ENCODE results near the gene PHF13.

PHF13 gene

GRCh38 chr1:6602669-6603237 is 10.8 kb upstream of the PHF13 start, which contains the start of gene KLHL21:
Gene KLHL21 (minus strand): TSS chr1:6602869. CDS start chr1:6602817, 52 bp downstream.
- peak; percentile 76 for DNase-seq

DNA sequence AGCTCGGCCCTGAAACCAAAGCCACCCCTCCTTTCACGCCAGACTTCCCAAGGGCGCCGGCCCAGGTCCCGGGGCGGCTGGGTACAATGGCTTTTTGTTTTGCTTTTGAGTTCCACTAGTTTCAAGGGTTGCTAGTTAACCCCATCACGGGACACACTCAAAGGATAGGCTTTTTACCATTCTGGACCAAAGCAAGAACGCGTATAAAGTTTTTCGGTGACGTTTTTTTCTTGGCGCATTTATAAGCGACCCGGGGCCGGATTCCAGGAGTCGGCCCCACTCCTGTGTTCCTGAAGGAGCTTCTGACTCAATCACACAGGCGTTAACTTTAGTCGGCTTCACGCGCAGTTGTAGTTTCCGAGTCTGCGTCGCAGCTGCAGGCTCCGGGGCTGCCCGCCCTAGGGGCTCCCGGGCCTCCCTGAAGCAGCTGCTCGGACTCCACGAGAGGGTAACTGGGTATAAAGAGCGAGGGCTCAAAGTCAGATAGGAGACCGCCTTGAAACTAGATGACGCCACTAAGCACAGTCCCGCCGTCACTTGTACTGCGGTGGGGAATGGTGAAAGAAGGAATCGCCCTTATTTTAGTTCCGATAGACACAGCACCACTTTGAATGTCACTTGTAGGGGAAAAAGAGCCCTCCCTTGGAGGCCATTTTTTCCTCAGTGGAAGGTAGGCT is 10.2 kb upstream of the PHF13 start:
- peak; percentile 61 for DNase-seq

DNA sequence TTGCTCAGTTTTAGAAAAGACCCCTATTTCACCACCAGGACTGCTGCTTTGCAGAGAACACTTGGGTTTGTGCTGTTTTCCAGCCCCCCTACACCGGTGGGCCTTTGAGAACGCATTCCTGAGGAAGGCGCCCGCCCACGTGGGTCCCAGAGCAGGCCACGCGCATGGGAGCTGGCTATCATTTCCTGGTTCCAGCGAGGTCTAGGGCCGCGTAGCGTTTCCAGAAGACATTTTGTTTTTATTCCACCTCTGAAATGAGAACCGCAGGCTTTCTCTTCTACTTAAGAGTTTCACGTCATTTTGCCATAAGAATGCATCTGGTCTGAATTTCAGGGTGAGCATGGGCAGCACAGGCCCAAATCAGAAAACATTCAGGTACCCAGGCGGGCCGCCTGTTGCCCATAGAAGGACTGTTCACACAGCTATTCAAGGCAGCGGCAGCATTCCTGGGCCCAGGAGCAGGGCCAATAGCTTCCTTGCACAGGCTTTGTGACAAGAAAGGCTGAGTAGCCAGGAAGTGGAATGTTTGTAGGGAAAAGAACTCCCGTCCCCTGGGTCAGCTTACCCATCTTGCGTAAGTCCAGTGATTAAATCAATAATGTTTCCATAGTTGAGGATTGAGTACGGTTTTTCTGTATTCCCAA is 9.5 kb upstream of the PHF13 start:
- no peak for DNase-seq

- no peak for DNase-seq
These were observed 730 bp upstream of the PHF13 start for GRCh38 chr1:6612641-6613360.

DNA sequence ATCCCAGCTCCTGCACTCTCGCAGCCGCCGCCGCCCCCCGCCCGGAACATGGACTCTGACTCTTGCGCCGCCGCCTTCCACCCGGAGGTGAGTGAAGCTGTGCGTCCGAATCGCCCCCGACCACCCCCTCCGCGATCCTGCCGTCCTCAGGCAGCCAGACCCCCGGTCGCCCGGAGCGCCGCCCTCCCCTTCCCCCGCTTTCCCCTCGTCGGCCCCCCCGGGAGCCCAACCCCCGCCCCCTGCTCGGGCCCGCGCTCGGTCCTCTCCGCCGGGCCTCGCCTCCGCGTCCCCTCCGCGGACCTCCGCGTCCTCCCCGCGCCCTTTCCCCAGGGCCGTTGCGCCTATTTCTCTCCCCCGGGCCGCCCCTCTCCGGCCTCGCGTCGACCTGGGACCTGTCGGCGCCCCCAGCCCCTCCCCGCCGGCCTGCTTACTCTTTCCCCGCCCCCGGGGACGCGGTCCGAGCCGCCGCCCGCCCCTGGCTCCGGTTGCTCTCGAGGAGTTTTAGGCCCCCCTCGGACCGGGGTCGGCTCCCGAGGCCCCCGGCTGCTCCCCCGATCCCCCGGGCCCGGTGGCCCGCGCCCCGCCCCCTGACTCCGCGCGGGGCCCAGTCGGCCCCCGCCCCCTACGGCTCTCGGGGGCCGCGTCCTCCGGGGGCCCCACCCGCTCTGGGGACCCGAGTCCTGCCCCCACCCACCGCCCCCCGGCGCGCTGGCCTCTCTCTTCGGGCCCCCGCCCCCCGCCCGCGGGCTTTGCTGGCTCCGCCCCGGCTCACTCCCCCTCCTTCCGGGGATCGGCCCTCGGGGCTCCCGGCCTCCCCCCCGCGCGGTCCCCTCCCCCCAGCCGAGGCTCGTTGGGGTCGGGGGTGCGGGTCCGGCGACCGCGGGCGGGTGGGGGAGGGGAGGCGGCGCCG is 743 bp downstream of the PHF13 start:
- DNase-seq = no peak

DNA sequence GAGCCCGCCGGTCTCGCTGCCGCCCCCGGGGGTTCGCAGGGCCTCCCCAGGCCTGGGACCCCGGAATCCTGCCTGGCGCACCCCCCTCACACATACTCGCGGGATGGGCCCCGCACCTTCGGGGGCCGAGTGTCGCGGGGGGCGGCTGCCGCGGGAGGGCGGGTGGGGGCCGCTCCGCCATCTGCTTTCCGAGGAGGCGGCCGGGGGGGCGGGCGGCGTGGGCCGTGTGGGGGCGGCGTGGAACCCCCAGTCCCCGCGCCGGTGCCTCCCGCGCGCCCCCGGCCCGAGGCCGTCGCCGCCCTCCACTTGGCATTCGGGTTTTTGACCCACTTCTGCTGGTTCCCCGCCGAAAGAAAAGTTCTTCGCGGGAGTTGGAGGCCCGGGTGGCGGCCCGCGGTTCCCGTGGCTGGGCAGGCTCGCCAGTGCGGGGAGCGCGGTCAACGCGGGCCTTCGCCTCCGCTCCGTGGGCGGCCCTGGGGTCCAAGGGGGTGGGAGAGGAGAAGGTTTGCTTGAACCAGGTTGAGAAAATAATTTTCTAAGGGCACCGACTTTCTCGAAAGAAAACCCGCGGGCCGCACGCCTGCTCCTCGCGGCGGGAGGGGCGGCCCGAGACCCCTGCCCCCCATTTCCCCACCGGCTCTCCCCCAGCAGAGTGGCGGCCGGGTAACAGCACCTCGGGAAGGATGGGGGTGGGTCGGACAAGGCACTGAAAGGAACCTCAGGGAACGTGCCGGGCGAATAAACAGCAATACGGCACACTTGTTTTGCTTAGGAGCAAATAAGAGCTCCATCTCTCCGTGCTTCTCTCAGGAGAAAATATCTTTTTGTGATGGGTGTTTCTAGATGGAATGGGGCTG is 1.6 kb downstream of the PHF13 start:
- DNase-seq = no peak

- no peak for DNase-seq
These were observed 5.5 kb downstream of the PHF13 start for GRCh38 chr1:6619045-6619444.

DNA sequence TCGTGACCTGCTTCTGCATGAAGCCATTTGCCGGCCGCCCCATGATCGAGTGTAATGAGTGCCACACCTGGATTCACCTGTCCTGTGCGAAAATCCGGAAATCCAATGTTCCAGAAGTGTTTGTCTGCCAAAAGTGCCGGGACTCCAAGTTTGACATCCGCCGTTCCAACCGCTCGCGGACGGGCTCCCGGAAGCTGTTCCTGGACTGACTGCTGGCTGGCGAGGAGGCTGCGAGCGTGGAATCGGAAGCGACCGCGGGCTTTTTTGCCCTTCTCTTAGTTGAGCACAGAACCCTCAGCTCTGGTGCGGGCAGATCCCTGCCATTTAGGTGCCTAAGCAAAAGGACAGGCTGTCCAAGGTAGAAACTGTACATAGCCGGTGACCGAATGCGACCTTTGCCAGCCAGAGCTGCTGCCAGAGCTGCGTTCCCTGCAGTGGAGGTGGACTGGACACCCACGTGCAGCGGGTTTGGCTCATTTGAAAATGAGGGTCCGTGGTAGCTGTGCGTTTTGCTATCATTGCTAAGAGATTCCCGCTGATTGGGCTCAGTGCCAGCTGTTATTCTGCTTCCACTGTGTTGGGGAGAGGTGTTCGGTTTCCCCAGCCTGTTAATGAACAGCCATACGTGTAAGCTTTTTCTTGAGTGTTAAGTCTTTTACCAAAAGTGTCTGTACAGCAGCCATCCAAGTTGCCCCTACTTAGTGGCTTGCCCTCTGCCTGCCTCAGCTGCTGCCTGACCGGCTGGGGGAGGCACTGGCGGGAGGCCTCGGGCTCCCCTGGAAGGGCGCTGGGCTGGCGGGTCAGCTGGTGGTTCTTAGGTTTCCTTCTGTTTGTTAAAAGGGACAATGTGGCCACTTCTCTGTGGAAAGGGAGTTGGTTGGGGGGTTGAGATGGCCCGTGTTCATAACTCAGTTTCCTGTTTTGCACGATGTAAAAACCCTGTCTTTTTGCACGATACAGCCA is 8.2 kb downstream of the PHF13 start:
- no peak for DNase-seq

DNA sequence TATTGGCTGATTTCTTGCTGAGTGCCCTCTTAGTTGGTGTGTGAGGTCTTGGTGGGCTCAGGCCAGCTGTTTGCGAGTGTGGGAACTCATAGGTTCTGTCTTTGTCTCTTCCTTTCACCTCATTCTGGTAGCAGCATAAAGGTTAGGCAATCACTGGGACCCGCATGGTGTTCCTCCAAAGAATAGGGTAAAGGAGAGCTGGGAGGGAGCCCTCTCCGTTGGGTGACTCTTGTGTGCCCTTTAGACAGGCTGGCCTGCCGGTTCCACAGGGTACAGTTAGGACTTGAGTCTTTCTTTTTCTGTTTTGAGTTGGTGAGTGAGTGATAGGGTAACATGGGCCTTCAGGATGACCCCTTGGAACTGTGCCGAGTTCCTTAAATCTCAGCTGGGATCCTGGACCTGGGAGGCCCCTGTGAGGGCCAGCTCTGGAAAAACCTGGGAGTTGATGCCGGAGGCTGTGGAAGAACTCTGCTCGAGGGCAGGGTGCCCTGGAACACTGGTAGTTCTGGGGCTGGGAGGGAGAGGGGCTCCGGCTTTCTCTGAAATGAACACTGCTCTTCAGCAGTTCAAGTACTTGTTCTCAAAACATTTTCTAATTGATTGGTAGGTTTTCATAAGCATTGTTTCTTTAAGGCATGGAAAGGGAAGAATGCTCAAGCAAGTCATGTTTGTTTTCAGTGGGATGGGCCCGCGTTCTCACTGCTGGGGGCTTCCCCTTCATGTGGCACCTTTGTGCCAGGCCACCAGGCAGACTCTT is 9.0 kb downstream of the PHF13 start:
- no peak for DNase-seq

- no peak for DNase-seq
These were observed 9.9 kb downstream of the PHF13 start for GRCh38 chr1:6623269-6623965.

DNA sequence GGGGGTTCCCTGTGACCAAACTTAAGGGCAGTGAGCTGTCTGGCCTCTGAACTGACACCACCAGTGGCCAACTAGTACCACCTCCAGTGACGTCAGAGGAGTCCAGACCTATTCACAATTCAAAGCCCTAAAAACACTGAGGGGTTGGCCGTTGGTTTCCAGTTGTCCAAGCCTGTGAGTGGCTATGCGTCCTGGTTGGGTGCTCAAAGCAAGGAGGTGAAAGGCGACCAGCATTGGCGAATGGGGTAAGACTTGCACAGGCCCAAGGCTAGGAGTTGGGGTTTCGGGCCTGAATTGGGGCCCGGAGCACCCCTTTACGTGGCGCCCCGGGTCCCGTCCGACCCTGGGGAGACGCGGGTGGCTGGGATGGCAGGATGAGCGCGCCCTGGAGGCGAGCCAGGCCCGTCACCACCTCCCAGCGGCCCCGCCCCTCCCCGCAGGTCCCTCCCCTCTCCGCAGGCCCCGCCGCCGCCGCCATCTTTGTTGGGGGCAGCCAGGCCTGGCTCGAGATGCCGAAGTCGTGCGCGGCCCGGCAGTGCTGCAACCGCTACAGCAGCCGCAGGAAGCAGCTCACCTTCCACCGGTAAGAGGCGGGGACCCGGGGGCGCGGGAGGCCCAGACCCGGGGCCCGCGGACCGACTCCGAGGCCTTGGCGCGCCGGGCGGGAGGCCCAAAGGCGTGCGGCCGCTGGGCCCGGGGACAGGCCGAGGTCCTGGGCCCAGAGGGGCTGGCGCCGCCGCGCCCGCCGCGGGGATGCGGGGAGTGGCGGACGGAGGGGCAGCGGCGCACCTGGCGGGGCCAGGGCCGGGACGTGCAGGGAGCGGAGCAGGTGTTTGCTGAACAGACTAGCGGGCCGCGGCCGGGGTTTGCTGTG is 11.4 kb downstream of the PHF13 start, which contains the start of gene THAP3:
Gene THAP3 (plus strand): TSS at position 159 of the 874 bp plus-strand sequence. CDS start 351 bp downstream, at position 510.
- DNase-seq = peak; percentile 59

- no peak for DNase-seq
These were observed 12.1 kb downstream of the PHF13 start for GRCh38 chr1:6625584-6626149.

- no peak for DNase-seq
These were observed 13.5 kb downstream of the PHF13 start for GRCh38 chr1:6627031-6627430.

DNA sequence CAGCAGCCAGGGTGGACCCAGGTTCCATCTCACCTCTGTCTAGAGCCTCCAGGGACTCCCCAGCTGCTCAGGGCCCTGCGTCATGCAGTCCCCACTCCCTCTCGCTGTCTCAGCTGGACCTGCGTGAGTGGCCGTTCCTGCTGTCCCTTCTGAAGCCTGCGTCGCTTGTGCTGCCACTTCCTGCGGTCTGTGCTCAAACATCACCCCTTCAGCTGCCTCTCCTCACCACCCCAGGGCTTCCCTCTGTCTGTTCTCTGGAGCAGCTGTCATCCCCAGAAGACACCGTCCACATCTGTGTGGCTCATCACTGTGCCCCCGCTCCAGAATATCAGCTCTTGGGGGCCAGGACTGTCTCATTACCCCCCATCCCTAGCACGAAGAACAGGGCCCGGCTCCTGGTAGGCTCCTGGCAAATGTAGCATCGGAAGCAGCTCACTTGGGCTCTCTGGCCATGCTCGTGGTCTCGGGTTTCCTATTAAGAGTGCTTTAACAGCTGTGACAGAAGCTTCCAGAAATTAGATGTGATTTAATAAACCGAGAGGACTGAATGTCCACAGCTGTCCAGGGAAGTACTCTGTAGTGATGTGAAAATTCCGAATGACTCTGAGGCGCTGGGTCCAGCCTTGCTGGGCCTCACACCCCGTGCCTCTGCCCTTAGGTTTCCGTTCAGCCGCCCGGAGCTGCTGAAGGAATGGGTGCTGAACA is 14.5 kb downstream of the PHF13 start:
- no peak for DNase-seq

DNA sequence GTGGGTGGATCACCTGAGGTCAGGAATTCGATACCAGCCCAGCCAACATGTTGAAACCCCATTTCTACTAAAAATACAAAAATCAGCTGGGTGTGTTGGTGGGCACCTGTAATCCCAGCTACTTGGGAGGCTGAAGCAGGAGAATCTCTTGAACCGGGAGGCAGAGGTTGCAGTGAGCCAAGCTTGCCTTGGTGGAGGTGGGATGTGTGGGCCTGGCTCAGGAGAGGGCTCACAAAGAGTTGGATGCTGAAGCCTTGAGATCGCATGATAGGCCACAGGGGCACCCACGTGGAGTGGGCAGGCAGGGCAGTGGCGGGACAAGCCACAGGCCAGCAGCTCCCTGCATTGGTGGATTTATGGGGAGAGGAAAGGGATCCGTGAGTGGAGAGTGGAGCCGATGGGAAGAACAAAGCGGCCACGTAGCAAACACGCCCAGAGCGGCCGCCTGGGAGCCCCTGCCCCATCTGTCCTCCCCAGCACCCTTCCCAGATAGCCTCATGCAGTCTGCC is 15.5 kb downstream of the PHF13 start:
- no peak for DNase-seq

DNA sequence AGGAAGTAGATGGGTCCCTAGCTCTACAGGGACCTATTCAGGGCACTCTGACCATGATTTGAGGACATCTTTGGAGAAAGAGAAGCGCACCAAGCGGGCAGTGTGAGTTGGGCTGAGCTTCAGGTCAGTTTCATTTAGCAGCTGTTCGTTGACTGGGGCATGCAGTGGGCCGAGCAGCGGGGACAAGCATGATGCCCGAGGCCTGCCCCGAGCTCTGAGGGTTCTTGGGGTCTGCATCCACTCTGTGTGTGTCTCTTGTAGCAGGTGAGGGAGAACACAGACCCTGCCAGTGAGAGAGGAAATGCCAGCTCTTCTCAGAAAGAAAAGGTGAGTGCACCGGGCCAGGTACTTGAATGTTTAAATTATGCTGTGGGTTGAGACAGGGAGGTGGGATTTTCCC is 16.5 kb downstream of the PHF13 start:
- no peak for DNase-seq

GRCh38 chr1:6631058-6631457 is 17.5 kb downstream of the PHF13 start:
- DNase-seq = no peak
